Sigmoid colon (tissue), 7 donors: ENCODE results near the gene SP6. TPM values are rescaled to one million over a fixed set of nuclear protein-coding genes. Genes with fewer than 3 reads are reported as not detected.

ENCODE experiments used
- DNase-seq: peaks from one replicate; pipeline ENCODE4 v3.0.0-alpha.2; 2019
- H3K27ac ChIP-seq, 4 donors: fragments of 200-600 bp; sonication (generic); one replicate each; pipeline ENCODE4 v1.5.1; 2016 to 2019; ENCODE audit warnings: mild to moderate bottlenecking in 1 of 4
- H3K27me3 ChIP-seq, 3 donors: fragments of 200-600 bp; sonication (generic); one replicate each; pipeline ENCODE4 v1.5.1; 2019; ENCODE audit warnings: mild to moderate bottlenecking in 1 of 3
- H3K36me3 ChIP-seq, 4 donors: fragments of 200-600 bp; sonication (generic); one replicate each; pipeline ENCODE4 v1.5.1; 2016 to 2019
- H3K4me1 ChIP-seq, 4 donors: fragments of 200-600 bp; sonication (generic); one replicate each; pipeline ENCODE4 v1.5.1; 2017 to 2019
- H3K4me3 ChIP-seq, 4 donors: fragments of 200-600 bp; sonication (generic); one replicate each; pipeline ENCODE4 v1.5.1; 2017 to 2019; ENCODE audit warnings: mild to moderate bottlenecking in 2 of 4, moderate library complexity in 1 of 4
- H3K9me3 ChIP-seq, 4 donors: fragments of 200-600 bp in 3 of 4; sonication (generic) in 3 of 4; one replicate each; pipeline versions ENCODE4 v1.5.1 to v1.6.1; 2013 to 2019
- CTCF ChIP-seq, 4 experiments: fragments of 450-650 bp in 3 of 4; fragments of 200-600 bp in 1 of 4; IDR thresholded peaks; one replicate each; pipeline ENCODE4 v1.5.1; 2016 to 2019; ENCODE audit warnings: antibody characterized with exemption in 4 of 4, mild to moderate bottlenecking in 3 of 4, moderate library complexity in 2 of 4
- EP300 ChIP-seq, 4 donors: sonication (generic); formaldehyde crosslinking; IDR thresholded peaks; one replicate each; pipeline ENCODE4 v1.6.1; 2017; ENCODE audit warnings: antibody characterized with exemption in 4 of 4
- POLR2A ChIP-seq, 2 donors: fragments of 450-650 bp; IDR thresholded peaks; one replicate each; pipeline ENCODE4 v1.6.1; 2016; ENCODE audit warnings: antibody characterized with exemption in 2 of 2, mild to moderate bottlenecking in 2 of 2, moderate library complexity in 2 of 2
- POLR2AphosphoS5 ChIP-seq, 4 donors: sonication (generic); formaldehyde crosslinking; IDR thresholded peaks; one replicate each; pipeline ENCODE4 v1.6.1; 2017; ENCODE audit warnings: antibody characterized with exemption in 4 of 4
- WGBS, 2 donors: extraction: QIAGEN DNeasy Blood & Tissue Kit; methylation state at CpG; one replicate each; pipeline ENCODE4 v1.1.7; 2013; 5-methylcytosine and 5-hydroxymethylcytosine counted together
- intact Hi-C: fragments of 100-400 bp; cut with DNase I; formaldehyde crosslinking; loops from one replicate; pipeline ENCODE4 v1.15.1; 2023
- polyA plus RNA-seq, 3 donors: library from polyadenylated mRNA; stranded (reverse); fragments of 200-250 nt; gene quantifications; one replicate each; pipeline ENCODE4 v1.2.3, GENCODE V29; 2013
- total RNA-seq, 4 donors: library from RNA; depleted of rRNA; stranded (reverse); fragments of >200 nt; gene quantifications; one replicate each; pipeline ENCODE4 v1.1.0, GENCODE V29; 2016
- donor health status: healthy with polysubstance abuse.
- donor health status: Bipolar disorder and iron deficiency.
- donor health status: healthy.

Gene SP6
- total and polyA plus RNA-seq, 7 donors = 0.16 to 18.8 (median 2.3) TPM; not detected in 3

GRCh38 chr17:47846716-47847340 lies 4.1 kb downstream of the SP6 start:
- DNase-seq = no peak
- Histone ChIP-seq H3K27me3 (peaks cover 42 to 70% (median 66%) of the 10 kb centered on the region in 3 donors), H3K9me3 (no peaks in the 10 kb centered on the region), H3K4me1 (peaks cover 0 to 25% (median 22%) of the 10 kb centered on the region in 4 donors), H3K27ac (no peak overlapping the region), H3K4me3 (no peak overlapping the region), H3K36me3 (no peaks in the 10 kb centered on the region)
- intact Hi-C loops = loop anchor here (10.0 kb wide), 1 partner anchor 288 kb away; no protein-coding TSS in a partner anchor
- WGBS, 2 donors = 33 to 76% methylated on average over 31 of the region's 31 CpGs
- TF ChIP-seq EP300 (IDR thresholded peaks at IDR 0.05) (no peak), POLR2AphosphoS5 (IDR thresholded peaks at IDR 0.05) (no peak), CTCF (IDR thresholded peaks at IDR 0.05) (no peak), POLR2A (IDR thresholded peaks at IDR 0.05) (no peak)

GRCh38 chr17:47845716-47846075 lies 5.3 kb downstream of the SP6 start:
- intact Hi-C loops = loop anchor here (10.0 kb wide), 1 partner anchor 289 kb away; no protein-coding TSS in a partner anchor
- no peak for DNase-seq
- Histone ChIP-seq H3K4me3 (no peak overlapping the region), H3K4me1 (peaks cover 0 to 22% (median 16%) of the 10 kb centered on the region in 4 donors), H3K27ac (no peak overlapping the region), H3K36me3 (no peaks in the 10 kb centered on the region), H3K27me3 (peaks cover 34 to 58% (median 55%) of the 10 kb centered on the region in 3 donors), H3K9me3 (no peaks in the 10 kb centered on the region)
- no peak for TF ChIP-seq EP300 (IDR thresholded peaks at IDR 0.05)
- no peak for TF ChIP-seq POLR2AphosphoS5 (IDR thresholded peaks at IDR 0.05)
- no peak for TF ChIP-seq CTCF (IDR thresholded peaks at IDR 0.05)
- TF ChIP-seq POLR2A (IDR thresholded peaks at IDR 0.05) = no peak
- 84 to 88% methylated on average over 3 of the region's 3 CpGs for WGBS, 2 donors

GRCh38 chr17:47844814-47845715 lies 5.9 kb downstream of the SP6 start:
- intact Hi-C loops = loop anchor here (5.0 to 10.0 kb wide), 2 partner anchors 177 to 290 kb away; no protein-coding TSS in a partner anchor
- Histone ChIP-seq H3K27ac (no peak overlapping the region), H3K4me1 (peaks cover 0 to 26% (median 19%) of the 10 kb centered on the region in 4 donors), H3K27me3 (peaks cover 31 to 52% (median 50%) of the 10 kb centered on the region in 3 donors), H3K36me3 (no peaks in the 10 kb centered on the region), H3K9me3 (no peaks in the 10 kb centered on the region), H3K4me3 (no peak overlapping the region)
- no peak for DNase-seq
- TF ChIP-seq CTCF (IDR thresholded peaks at IDR 0.05) = no peak
- no peak for TF ChIP-seq POLR2A (IDR thresholded peaks at IDR 0.05)
- TF ChIP-seq EP300 (IDR thresholded peaks at IDR 0.05) = no peak
- no peak for TF ChIP-seq POLR2AphosphoS5 (IDR thresholded peaks at IDR 0.05)
- WGBS, 2 donors = 68 to 81% methylated on average over 4 of the region's 4 CpGs

GRCh38 chr17:47844227-47844626 lies 6.7 kb downstream of the SP6 start:
- 24 to 67% methylated on average over 5 of the region's 5 CpGs for WGBS, 2 donors
- H3K4me3 ChIP-seq = no peak overlapping the region
- H3K4me1 ChIP-seq = peaks cover 0 to 29% (median 25%) of the 10 kb centered on the region in 4 donors
- H3K36me3 ChIP-seq = no peaks in the 10 kb centered on the region
- no peak overlapping the region for H3K27ac ChIP-seq
- intact Hi-C loops = loop anchor here (5.0 to 10.0 kb wide), 2 partner anchors 178 to 291 kb away; no protein-coding TSS in a partner anchor
- TF ChIP-seq EP300 (IDR thresholded peaks at IDR 0.05) = no peak
- TF ChIP-seq POLR2AphosphoS5 (IDR thresholded peaks at IDR 0.05) = no peak
- no peak for TF ChIP-seq CTCF (IDR thresholded peaks at IDR 0.05)
- no peak for TF ChIP-seq POLR2A (IDR thresholded peaks at IDR 0.05)
- H3K9me3 ChIP-seq = no peaks in the 10 kb centered on the region
- peaks cover 29 to 44% (median 42%) of the 10 kb centered on the region in 3 donors for H3K27me3 ChIP-seq
- no peak for DNase-seq
